GM12878 (cell line): ENCODE results near the gene TRIM7. TPM values are rescaled to one million over a fixed set of nuclear protein-coding genes. Genes with fewer than 3 reads are reported as not detected.

Source experiments
- ATF2 ChIP-seq: IDR thresholded peaks from 2 replicates; pipeline ENCODE4 v1.6.1; 2012; ENCODE audit warnings: low read length, inconsistent platforms
- BHLHE40 ChIP-seq, 2 experiments: fragments of 450-650 bp in 1 of 2; IDR thresholded peaks; 2 replicates each; pipeline ENCODE4 v1.6.1; 2011 to 2017; ENCODE audit warnings: low read depth in 2 of 2, borderline replicate concordance in 1 of 2, improper control_type of control experiment in 1 of 2, low read length in 1 of 2, mild to moderate bottlenecking in 1 of 2
- CHD1 ChIP-seq: IDR thresholded peaks from 2 replicates; pipeline ENCODE4 v1.6.1; 2012; ENCODE audit warnings: low read depth, low read length, improper control_type of control experiment
- DPF2 ChIP-seq: fragments of 450-650 bp; IDR thresholded peaks from 2 replicates; pipeline ENCODE4 v1.6.1; 2017; ENCODE audit warnings: mild to moderate bottlenecking
- HDGF ChIP-seq: fragments of 450-650 bp; IDR thresholded peaks from 2 replicates; pipeline ENCODE4 v1.6.1; 2016; ENCODE audit warnings: antibody characterized with exemption
- HSF1 ChIP-seq: fragments of 150-350 bp; IDR thresholded peaks from 2 replicates; pipeline ENCODE4 v1.6.1; 2014; ENCODE audit warnings: mild to moderate bottlenecking, low read depth, low read length
- IKZF2 ChIP-seq, 2 experiments: fragments of 450-650 bp; IDR thresholded peaks; 2 replicates each; pipeline ENCODE4 v1.6.1; 2017; ENCODE audit warnings: mild to moderate bottlenecking in 2 of 2, moderate library complexity in 2 of 2
- NFYB ChIP-seq: IDR thresholded peaks from 2 replicates; pipeline ENCODE4 v1.6.1; 2011; ENCODE audit warnings: low read depth, mild to moderate bottlenecking, low read length, improper control_type of control experiment, moderate library complexity; ENCODE audit not compliant: insufficient read depth
- PAX5 ChIP-seq: IDR thresholded peaks from 2 replicates; pipeline ENCODE4 v1.6.1; 2011; ENCODE audit warnings: low read depth, low read length, borderline replicate concordance
- RBBP5 ChIP-seq: fragments of 200-600 bp; sonication (generic); conservative IDR thresholded peaks from 2 replicates; pipeline ENCODE4 v1.6.1; 2016
- RCOR1 ChIP-seq: conservative IDR thresholded peaks from 2 replicates; pipeline ENCODE4 v1.6.1; 2012; ENCODE audit warnings: low read depth, low read length, improper control_type of control experiment
- RFX5 ChIP-seq: IDR thresholded peaks from 2 replicates; pipeline ENCODE4 v1.6.1; 2011; ENCODE audit warnings: low read depth, low read length, improper control_type of control experiment
- RUNX3 ChIP-seq: IDR thresholded peaks from 2 replicates; pipeline ENCODE4 v1.6.1; 2012; ENCODE audit warnings: low read length, inconsistent platforms
- SIX5 ChIP-seq: IDR thresholded peaks from 2 replicates; pipeline ENCODE4 v1.6.1; 2011; ENCODE audit warnings: mild to moderate bottlenecking, low read depth, low read length, moderate library complexity; ENCODE audit not compliant: severe bottlenecking
- SUPT20H ChIP-seq: IDR thresholded peaks from 2 replicates; pipeline ENCODE4 v1.6.1; 2011; ENCODE audit warnings: low read depth, mild to moderate bottlenecking, low read length, moderate library complexity, borderline replicate concordance; ENCODE audit not compliant: control insufficient read depth
- ZNF24 ChIP-seq: fragments of 450-650 bp; IDR thresholded peaks from 2 replicates; pipeline ENCODE4 v1.6.1; 2017; ENCODE audit warnings: antibody characterized with exemption, mild to moderate bottlenecking
- ZNF274 ChIP-seq: IDR thresholded peaks from one replicate; pipeline ENCODE4 v1.8.0; 2011; ENCODE audit not compliant: insufficient read length, insufficient read depth
- ZNF622 ChIP-seq: fragments of 450-650 bp; IDR thresholded peaks from 2 replicates; pipeline ENCODE4 v1.6.1; 2017; ENCODE audit warnings: mild to moderate bottlenecking, inconsistent platforms
- ZSCAN29 ChIP-seq: fragments of 450-650 bp; IDR thresholded peaks from 2 replicates; pipeline ENCODE4 v1.6.1; 2017; ENCODE audit warnings: mild to moderate bottlenecking, moderate library complexity
- ZZZ3 ChIP-seq: IDR thresholded peaks from 2 replicates; pipeline ENCODE4 v1.6.1; 2011; ENCODE audit warnings: low read depth; ENCODE audit not compliant: control insufficient read depth, insufficient read length
- polyA plus RNA-seq, 11 experiments: library from polyadenylated mRNA; depleted of rRNA in 4 of 11; unstranded in 6 of 11; stranded (reverse) in 5 of 11; fragments of >200 nt; fragmentation: Nextera tagmentation in 4 of 11; fragmentation: Illumina TruSeq in 1 of 11; extraction: Ambion mirVana in 4 of 11; extraction: Trizol in 1 of 11; gene quantifications; 1 replicate in 1 of 11; 2 replicates in 10 of 11; pipeline versions ENCODE4 v1.2.1 to v1.2.3, GENCODE V29; 2011 to 2016; ENCODE audit warnings: inconsistent platforms in 2 of 11, missing spikeins in 2 of 11, low read depth in 1 of 11
- total RNA-seq, 4 experiments: library from RNA; depleted of rRNA in 3 of 4; stranded (reverse); fragments of >200 nt in 3 of 4; fragmentation: Illumina TruSeq in 1 of 4; extraction: Trizol in 1 of 4; gene quantifications; 2 replicates each; pipeline versions ENCODE4 v1.2.1 to v1.2.3, GENCODE V29; 2013 to 2021
- TF ChIP-seq, protein P1 (sequence below): fragments of 450-650 bp; IDR thresholded peaks from 2 replicates; pipeline ENCODE4 v1.6.1; 2017; ENCODE audit warnings: mild to moderate bottlenecking, low read depth, inconsistent platforms; ENCODE audit not compliant: poor library complexity, severe bottlenecking
- TF ChIP-seq, protein P2 (sequence below): fragments of 450-650 bp; conservative IDR thresholded peaks from 2 replicates; pipeline ENCODE4 v1.6.1; 2017; ENCODE audit warnings: mild to moderate bottlenecking, moderate library complexity
- TF ChIP-seq, protein P3 (sequence below): fragments of 450-650 bp; IDR thresholded peaks from 2 replicates; pipeline ENCODE4 v1.6.1; 2017; ENCODE audit warnings: mild to moderate bottlenecking

TRIM7 gene
- total and polyA plus RNA-seq, 10 of the 15 experiments (the other 5 are each of a cell fraction or from before 2014, with no cell fraction given), result 0.02 to 1.6 (median 0.41) TPM

DNA sequence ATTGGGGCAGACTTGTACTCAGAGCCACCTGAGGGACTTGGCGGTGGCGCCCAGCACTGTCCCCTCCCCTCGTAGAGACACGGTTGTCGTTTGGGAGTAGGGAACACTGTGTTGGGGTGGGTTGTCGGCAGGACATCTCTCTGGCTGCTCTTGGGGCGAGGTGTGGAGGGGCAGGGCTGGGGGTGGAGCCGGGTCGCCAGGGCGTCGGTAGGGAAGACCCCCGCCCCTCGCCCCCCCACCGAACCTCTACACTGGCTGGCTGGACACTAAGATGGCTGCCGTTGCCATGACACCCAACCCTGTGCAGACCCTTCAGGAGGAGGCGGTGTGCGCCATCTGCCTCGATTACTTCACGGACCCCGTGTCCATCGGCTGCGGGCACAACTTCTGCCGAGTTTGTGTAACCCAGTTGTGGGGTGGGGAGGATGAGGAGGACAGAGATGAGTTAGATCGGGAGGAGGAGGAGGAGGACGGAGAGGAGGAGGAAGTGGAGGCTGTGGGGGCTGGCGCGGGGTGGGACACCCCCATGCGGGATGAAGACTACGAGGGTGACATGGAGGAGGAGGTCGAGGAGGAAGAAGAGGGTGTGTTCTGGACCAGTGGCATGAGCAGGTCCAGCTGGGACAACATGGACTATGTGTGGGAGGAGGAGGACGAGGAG, 18.9 kb upstream of the TRIM7 start (continued):
- TF ChIP-seq RUNX3, result no peak
- TF ChIP-seq PAX5, result no peak
- no peak for TF ChIP-seq HSF1
- TF ChIP-seq, protein P1, sequence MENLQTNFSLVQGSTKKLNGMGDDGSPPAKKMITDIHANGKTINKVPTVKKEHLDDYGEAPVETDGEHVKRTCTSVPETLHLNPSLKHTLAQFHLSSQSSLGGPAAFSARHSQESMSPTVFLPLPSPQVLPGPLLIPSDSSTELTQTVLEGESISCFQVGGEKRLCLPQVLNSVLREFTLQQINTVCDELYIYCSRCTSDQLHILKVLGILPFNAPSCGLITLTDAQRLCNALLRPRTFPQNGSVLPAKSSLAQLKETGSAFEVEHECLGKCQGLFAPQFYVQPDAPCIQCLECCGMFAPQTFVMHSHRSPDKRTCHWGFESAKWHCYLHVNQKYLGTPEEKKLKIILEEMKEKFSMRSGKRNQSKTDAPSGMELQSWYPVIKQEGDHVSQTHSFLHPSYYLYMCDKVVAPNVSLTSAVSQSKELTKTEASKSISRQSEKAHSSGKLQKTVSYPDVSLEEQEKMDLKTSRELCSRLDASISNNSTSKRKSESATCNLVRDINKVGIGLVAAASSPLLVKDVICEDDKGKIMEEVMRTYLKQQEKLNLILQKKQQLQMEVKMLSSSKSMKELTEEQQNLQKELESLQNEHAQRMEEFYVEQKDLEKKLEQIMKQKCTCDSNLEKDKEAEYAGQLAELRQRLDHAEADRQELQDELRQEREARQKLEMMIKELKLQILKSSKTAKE, result no peak
- no peak for TF ChIP-seq ZNF274
- TF ChIP-seq NFYB, result no peak
- TF ChIP-seq HDGF, result peak; percentile 71
- TF ChIP-seq, protein P2, sequence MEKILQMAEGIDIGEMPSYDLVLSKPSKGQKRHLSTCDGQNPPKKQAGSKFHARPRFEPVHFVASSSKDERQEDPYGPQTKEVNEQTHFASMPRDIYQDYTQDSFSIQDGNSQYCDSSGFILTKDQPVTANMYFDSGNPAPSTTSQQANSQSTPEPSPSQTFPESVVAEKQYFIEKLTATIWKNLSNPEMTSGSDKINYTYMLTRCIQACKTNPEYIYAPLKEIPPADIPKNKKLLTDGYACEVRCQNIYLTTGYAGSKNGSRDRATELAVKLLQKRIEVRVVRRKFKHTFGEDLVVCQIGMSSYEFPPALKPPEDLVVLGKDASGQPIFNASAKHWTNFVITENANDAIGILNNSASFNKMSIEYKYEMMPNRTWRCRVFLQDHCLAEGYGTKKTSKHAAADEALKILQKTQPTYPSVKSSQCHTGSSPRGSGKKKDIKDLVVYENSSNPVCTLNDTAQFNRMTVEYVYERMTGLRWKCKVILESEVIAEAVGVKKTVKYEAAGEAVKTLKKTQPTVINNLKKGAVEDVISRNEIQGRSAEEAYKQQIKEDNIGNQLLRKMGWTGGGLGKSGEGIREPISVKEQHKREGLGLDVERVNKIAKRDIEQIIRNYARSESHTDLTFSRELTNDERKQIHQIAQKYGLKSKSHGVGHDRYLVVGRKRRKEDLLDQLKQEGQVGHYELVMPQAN, result peak; percentile 71
- TF ChIP-seq BHLHE40 (IDR thresholded peaks at IDR 0.05; ENCODE audit: borderline replicate concordance in 1 of 2, low read depth in 2 of 2, low read length in 1 of 2), result no peak
- TF ChIP-seq RCOR1, result no peak
- TF ChIP-seq CHD1, result peak; percentile 25; the same call in 1 of the 2 replicates
- no peak for TF ChIP-seq SUPT20H
- no peak for TF ChIP-seq RBBP5
- TF ChIP-seq RFX5, result no peak
- no peak for TF ChIP-seq ATF2
- no peak for TF ChIP-seq ZZZ3
- no peak for TF ChIP-seq ZSCAN29
- no peak for TF ChIP-seq ZNF622
- TF ChIP-seq, protein P3, sequence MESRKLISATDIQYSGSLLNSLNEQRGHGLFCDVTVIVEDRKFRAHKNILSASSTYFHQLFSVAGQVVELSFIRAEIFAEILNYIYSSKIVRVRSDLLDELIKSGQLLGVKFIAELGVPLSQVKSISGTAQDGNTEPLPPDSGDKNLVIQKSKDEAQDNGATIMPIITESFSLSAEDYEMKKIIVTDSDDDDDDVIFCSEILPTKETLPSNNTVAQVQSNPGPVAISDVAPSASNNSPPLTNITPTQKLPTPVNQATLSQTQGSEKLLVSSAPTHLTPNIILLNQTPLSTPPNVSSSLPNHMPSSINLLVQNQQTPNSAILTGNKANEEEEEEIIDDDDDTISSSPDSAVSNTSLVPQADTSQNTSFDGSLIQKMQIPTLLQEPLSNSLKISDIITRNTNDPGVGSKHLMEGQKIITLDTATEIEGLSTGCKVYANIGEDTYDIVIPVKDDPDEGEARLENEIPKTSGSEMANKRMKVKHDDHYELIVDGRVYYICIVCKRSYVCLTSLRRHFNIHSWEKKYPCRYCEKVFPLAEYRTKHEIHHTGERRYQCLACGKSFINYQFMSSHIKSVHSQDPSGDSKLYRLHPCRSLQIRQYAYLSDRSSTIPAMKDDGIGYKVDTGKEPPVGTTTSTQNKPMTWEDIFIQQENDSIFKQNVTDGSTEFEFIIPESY, result no peak
- TF ChIP-seq ZNF24, result no peak
- no peak; a peak in 1 of 4 replicates for TF ChIP-seq IKZF2 (IDR thresholded peaks at IDR 0.05)
- no peak for TF ChIP-seq DPF2
- TF ChIP-seq SIX5, result no peak
